Trophoblast cell (in vitro differentiated cells and primary cell): ENCODE measurements around the gene KRTAP1-1.

Experiments used
- DNase-seq, 2 donors: peaks; one replicate each; pipeline ENCODE4 v3.0.0-alpha.2; 2016
- H2AFZ ChIP-seq: 2 replicates; pipeline ENCODE4 v1.6.1; 2013; ENCODE audit warnings: low read length, moderate library complexity, mild to moderate bottlenecking; ENCODE audit not compliant: insufficient read depth, poor library complexity
- H2AK5ac ChIP-seq: 2 replicates; pipeline ENCODE4 v1.6.1; 2013; ENCODE audit warnings: mild to moderate bottlenecking, low read length
- H2BK120ac ChIP-seq: 2 replicates; pipeline ENCODE4 v1.6.1; 2013; ENCODE audit warnings: low read length, mild to moderate bottlenecking, moderate library complexity; ENCODE audit not compliant: insufficient read depth, poor library complexity
- H2BK12ac ChIP-seq: 2 replicates; pipeline ENCODE4 v1.6.1; 2013; ENCODE audit warnings: mild to moderate bottlenecking, low read length, moderate library complexity
- H2BK5ac ChIP-seq: 2 replicates; pipeline ENCODE4 v1.6.1; 2013; ENCODE audit warnings: low read length, low read depth, moderate library complexity, mild to moderate bottlenecking; ENCODE audit not compliant: poor library complexity
- H3K14ac ChIP-seq: 2 replicates; pipeline ENCODE4 v1.6.1; 2013; ENCODE audit warnings: mild to moderate bottlenecking, low read length
- H3K18ac ChIP-seq: 2 replicates; pipeline ENCODE4 v1.6.1; 2013; ENCODE audit warnings: mild to moderate bottlenecking, low read length
- H3K23ac ChIP-seq: 2 replicates; pipeline ENCODE4 v1.6.1; 2013; ENCODE audit warnings: low read length
- H3K27ac ChIP-seq: 2 replicates; pipeline ENCODE4 v1.5.1; 2013; ENCODE audit warnings: low read depth, mild to moderate bottlenecking, inconsistent platforms, low read length, moderate library complexity
- H3K27me3 ChIP-seq: 2 replicates; pipeline ENCODE4 v1.6.1; 2013; ENCODE audit warnings: inconsistent platforms, mild to moderate bottlenecking, low read length, moderate library complexity; ENCODE audit not compliant: insufficient read depth
- H3K36me3 ChIP-seq, 2 experiments: 1 replicate in 1 of 2; 2 replicates in 1 of 2; pipeline ENCODE4 v1.6.1; 2013; ENCODE audit warnings: low read length in 2 of 2, mild to moderate bottlenecking in 2 of 2, moderate library complexity in 1 of 2; ENCODE audit not compliant: insufficient read depth in 2 of 2, control insufficient read depth in 1 of 2
- H3K4ac ChIP-seq: 2 replicates; pipeline ENCODE4 v1.6.1; 2013; ENCODE audit warnings: low read depth, mild to moderate bottlenecking, low read length, moderate library complexity
- H3K4me1 ChIP-seq, 2 experiments: 1 replicate in 1 of 2; 2 replicates in 1 of 2; pipeline ENCODE4 v1.6.1; 2013; ENCODE audit warnings: low read length in 2 of 2, mild to moderate bottlenecking in 2 of 2, moderate library complexity in 1 of 2; ENCODE audit not compliant: insufficient read depth in 2 of 2, control insufficient read depth in 1 of 2
- H3K4me2 ChIP-seq: 2 replicates; pipeline ENCODE4 v1.6.1; 2013; ENCODE audit warnings: inconsistent platforms, mild to moderate bottlenecking, low read length, moderate library complexity
- H3K4me3 ChIP-seq: 2 replicates; pipeline ENCODE4 v1.5.1; 2013; ENCODE audit warnings: mild to moderate bottlenecking, low read depth, low read length, inconsistent platforms
- H3K79me1 ChIP-seq: one replicate; pipeline ENCODE4 v1.6.1; 2013; ENCODE audit warnings: low read length
- H3K79me2 ChIP-seq: 2 replicates; pipeline ENCODE4 v1.6.1; 2013; ENCODE audit warnings: low read length, mild to moderate bottlenecking; ENCODE audit not compliant: control insufficient read depth, insufficient read depth, poor library complexity
- H3K9ac ChIP-seq: 2 replicates; pipeline ENCODE4 v1.6.1; 2013; ENCODE audit warnings: mild to moderate bottlenecking, low read length
- H3K9me3 ChIP-seq: 2 replicates; pipeline ENCODE4 v1.6.1; 2013; ENCODE audit warnings: low read depth, mild to moderate bottlenecking, control low read depth, inconsistent platforms, low read length; ENCODE audit not compliant: insufficient read depth
- H4K12ac ChIP-seq: 2 replicates; pipeline ENCODE4 v1.6.1; 2013; ENCODE audit warnings: low read depth, mild to moderate bottlenecking, low read length, moderate library complexity
- H4K8ac ChIP-seq: 2 replicates; pipeline ENCODE4 v1.6.1; 2013; ENCODE audit warnings: low read depth, mild to moderate bottlenecking, low read length, moderate library complexity
- H4K91ac ChIP-seq: one replicate; pipeline ENCODE4 v1.6.1; 2013; ENCODE audit warnings: low read depth, mild to moderate bottlenecking, low read length, moderate library complexity
- WGBS: extraction: QIAGEN DNeasy Blood & Tissue Kit; methylation state at CpG from one replicate; pipeline ENCODE4 v1.1.7; 2013; ENCODE audit warnings: missing lambda C conversion rate; ENCODE audit not compliant: insufficient read length, insufficient coverage; ENCODE audit errors: extremely low coverage; 5-methylcytosine and 5-hydroxymethylcytosine counted together

KRTAP1-1 gene

DNA sequence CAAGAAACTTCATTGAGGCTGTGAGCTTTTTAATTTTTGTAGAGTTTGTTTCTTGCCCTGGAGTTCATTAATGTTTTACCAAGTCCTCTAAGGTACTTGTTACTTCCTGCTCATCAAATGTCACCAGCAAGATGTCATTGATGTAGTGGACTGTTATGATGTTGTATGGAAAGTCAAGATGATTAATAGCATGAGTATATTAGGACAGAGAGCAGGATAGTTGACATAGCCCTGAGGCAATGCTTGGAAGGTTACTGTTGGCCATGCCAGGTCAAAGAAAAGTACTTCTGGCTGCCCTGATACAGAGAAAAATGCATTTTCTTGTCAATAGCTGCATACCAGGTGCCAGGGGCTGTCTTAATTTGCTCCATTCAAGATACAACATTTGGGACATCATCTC lies 20.9 kb downstream of the KRTAP1-1 start:
- H3K18ac ChIP-seq, result no peak overlapping the region
- no peak for DNase-seq
- H3K23ac ChIP-seq, result no peak overlapping the region
- no peak overlapping the region for H3K27ac ChIP-seq
- H2AK5ac ChIP-seq, result no peak overlapping the region
- no peak overlapping the region for H2BK5ac ChIP-seq
- H3K14ac ChIP-seq, result no peak overlapping the region
- H3K9ac ChIP-seq, result no peak overlapping the region
- no peak overlapping the region for H3K4me2 ChIP-seq
- H3K4me3 ChIP-seq, result no peak overlapping the region
- no peaks in the 10 kb centered on the region for H3K79me1 ChIP-seq
- H4K12ac ChIP-seq, result no peak overlapping the region
- no peak overlapping the region for H4K8ac ChIP-seq
- no peaks in the 10 kb centered on the region for H3K9me3 ChIP-seq
- H3K4me1 ChIP-seq, result no peaks in the 10 kb centered on the region
- H3K79me2 ChIP-seq, result no peaks in the 10 kb centered on the region
- no peaks in the 10 kb centered on the region for H3K36me3 ChIP-seq
- H4K91ac ChIP-seq, result no peak overlapping the region
- H3K4ac ChIP-seq, result no peak overlapping the region
- H2BK120ac ChIP-seq, result no peak overlapping the region
- H3K27me3 ChIP-seq, result no peaks in the 10 kb centered on the region
- H2AFZ ChIP-seq, result no peak overlapping the region
- no peak overlapping the region for H2BK12ac ChIP-seq

DNA sequence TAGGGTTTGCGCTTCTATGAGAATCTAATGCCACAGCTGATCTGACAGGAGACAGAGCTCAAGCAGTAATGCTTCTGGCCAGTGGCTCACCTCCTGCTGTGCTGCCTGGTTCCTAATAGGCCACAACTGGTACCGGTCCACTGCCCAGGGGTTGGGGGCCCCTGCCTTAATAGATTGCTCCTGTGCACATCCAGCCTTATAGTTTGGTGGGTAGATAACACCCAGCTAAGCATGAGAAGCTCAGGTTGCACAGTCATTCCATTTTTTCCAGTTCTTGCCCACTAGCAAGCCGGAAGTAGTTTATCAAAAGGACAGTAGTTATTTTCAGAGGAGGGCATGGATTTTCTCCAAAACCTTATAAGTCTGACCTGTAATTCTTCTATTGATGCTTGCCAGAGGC lies 21.8 kb downstream of the KRTAP1-1 start:
- H3K4me2 ChIP-seq, result no peak overlapping the region
- no peak overlapping the region for H3K4me3 ChIP-seq
- H3K79me2 ChIP-seq, result no peaks in the 10 kb centered on the region
- H3K36me3 ChIP-seq, result no peaks in the 10 kb centered on the region
- H3K23ac ChIP-seq, result no peak overlapping the region
- H3K9me3 ChIP-seq, result no peaks in the 10 kb centered on the region
- H3K14ac ChIP-seq, result no peak overlapping the region
- DNase-seq, result no peak
- no peaks in the 10 kb centered on the region for H3K4me1 ChIP-seq
- no peak overlapping the region for H2AFZ ChIP-seq
- no peak overlapping the region for H3K4ac ChIP-seq
- H3K18ac ChIP-seq, result no peak overlapping the region
- H4K8ac ChIP-seq, result no peak overlapping the region
- H3K79me1 ChIP-seq, result no peaks in the 10 kb centered on the region
- no peak overlapping the region for H3K27ac ChIP-seq
- no peak overlapping the region for H4K91ac ChIP-seq
- WGBS, result no CpG with 5 or more reads among the region's 3 CpGs
- H2AK5ac ChIP-seq, result no peak overlapping the region
- no peaks in the 10 kb centered on the region for H3K27me3 ChIP-seq
- no peak overlapping the region for H2BK120ac ChIP-seq
- no peak overlapping the region for H3K9ac ChIP-seq
- H4K12ac ChIP-seq, result no peak overlapping the region
- no peak overlapping the region for H2BK5ac ChIP-seq
- H2BK12ac ChIP-seq, result no peak overlapping the region

DNA sequence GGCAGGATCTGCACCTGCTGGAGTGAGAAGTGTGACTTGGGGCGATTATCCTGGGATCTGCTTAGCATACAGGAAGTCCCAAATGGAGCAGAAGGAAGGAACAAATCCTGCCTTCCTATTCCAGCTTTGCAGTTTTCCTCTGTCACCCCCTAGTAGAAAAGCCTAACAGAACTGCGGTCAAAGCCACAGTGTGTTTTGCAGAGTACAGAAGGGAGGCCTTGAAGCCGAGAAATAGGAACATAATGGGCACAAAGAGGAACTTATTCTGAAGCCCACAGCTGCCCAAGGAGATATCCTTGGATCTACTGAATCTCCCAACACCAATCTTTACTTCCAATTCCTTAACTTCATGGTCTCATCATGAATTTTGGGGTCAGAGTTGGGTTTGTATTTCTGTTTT lies 22.7 kb downstream of the KRTAP1-1 start:
- Histone ChIP-seq H3K79me2 (no peaks in the 10 kb centered on the region), H3K4me1 (no peaks in the 10 kb centered on the region), H3K14ac (no peak overlapping the region), H3K4ac (no peak overlapping the region), H3K36me3 (no peaks in the 10 kb centered on the region), H2BK12ac (no peak overlapping the region), H2AFZ (no peak overlapping the region), H3K27me3 (no peaks in the 10 kb centered on the region), H4K8ac (no peak overlapping the region), H3K27ac (no peak overlapping the region), H4K91ac (no peak overlapping the region), H3K18ac (no peak overlapping the region), H3K79me1 (no peaks in the 10 kb centered on the region), H3K9ac (no peak overlapping the region), H3K9me3 (no peaks in the 10 kb centered on the region), H3K23ac (no peak overlapping the region), H2BK120ac (no peak overlapping the region), H3K4me3 (no peak overlapping the region), H3K4me2 (no peak overlapping the region), H2AK5ac (no peak overlapping the region), H4K12ac (no peak overlapping the region), H2BK5ac (no peak overlapping the region)
- no peak for DNase-seq
- no CpG with 5 or more reads among the region's 3 CpGs for WGBS

DNA sequence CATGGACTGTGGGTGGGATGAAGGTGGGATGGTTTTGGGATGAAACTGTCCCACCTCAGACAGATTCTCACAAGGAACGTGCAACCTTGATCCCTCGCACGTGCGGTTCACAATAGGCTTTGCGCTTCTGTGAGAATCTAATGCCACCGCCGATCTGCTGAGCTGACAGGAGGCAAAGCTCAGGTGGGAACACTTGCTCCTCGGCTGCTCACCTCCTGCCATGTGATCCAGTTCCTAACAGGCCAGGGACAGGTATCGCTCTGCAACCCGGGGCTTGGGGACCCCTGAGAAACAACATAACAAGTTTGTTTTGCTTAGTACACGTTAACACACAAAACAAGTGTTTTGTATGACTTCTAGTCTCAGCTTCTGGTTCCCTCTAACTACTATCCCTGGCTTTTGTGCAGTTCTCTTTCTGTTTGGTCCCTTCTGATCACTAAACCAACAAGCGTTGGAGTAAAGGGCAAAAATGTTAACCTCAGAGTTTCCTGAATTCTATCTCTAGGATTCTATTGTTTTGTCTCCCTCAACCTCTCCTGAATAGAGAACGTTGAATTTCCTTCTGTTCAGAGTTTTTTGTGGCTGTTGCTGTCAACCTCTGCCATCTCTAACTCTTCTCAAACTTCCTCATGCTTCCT lies 24.6 kb downstream of the KRTAP1-1 start:
- Histone ChIP-seq H3K18ac (no peak overlapping the region), H3K27ac (no peak overlapping the region), H3K27me3 (no peaks in the 10 kb centered on the region), H3K9me3 (no peaks in the 10 kb centered on the region), H2BK12ac (no peak overlapping the region), H2BK5ac (no peak overlapping the region), H4K91ac (no peak overlapping the region), H3K79me2 (no peaks in the 10 kb centered on the region), H3K79me1 (no peaks in the 10 kb centered on the region), H4K12ac (no peak overlapping the region), H2AK5ac (no peak overlapping the region), H3K36me3 (no peaks in the 10 kb centered on the region), H3K9ac (no peak overlapping the region), H2AFZ (no peak overlapping the region), H3K23ac (no peak overlapping the region), H3K4me2 (no peak overlapping the region), H4K8ac (no peak overlapping the region), H3K14ac (no peak overlapping the region), H2BK120ac (no peak overlapping the region), H3K4me3 (no peak overlapping the region), H3K4ac (no peak overlapping the region), H3K4me1 (no peaks in the 10 kb centered on the region)
- no CpG with 5 or more reads among the region's 13 CpGs for WGBS
- no peak for DNase-seq
